ENCODE measurements around the gene NDUFS6. TPM values are rescaled to one million over a fixed set of nuclear protein-coding genes. Genes with fewer than 3 reads are reported as not detected.

NDUFS6 gene
- total and polyA plus RNA-seq, 2 of the 8 experiments (the other 6 are each of a cell fraction or from before 2014, with no cell fraction given): 72.7 to 191 TPM

GRCh38 chr5:1757511-1757910 is 43.7 kb upstream of the NDUFS6 start:
- Histone ChIP-seq H2BK15ac (ENCODE audit: low read length) (no peak overlapping the region), H3K36me3 (ENCODE audit: control insufficient read depth in 2 of 4, insufficient read depth in 4 of 4, low read length in 3 of 4) (no peaks in the 10 kb centered on the region), H3K79me1 (ENCODE audit: low read depth, low read length) (no peaks in the 10 kb centered on the region), H3K4me2 (ENCODE audit: insufficient read depth in 1 of 2, low read depth in 2 of 2, low read length in 2 of 2) (no peak overlapping the region), H3K4me1 (replicated peaks in 1 of 4; ENCODE audit: control insufficient read depth in 3 of 4, insufficient read depth in 4 of 4, low read length in 3 of 4) (peaks cover 0 to 6% (median 0%) of the 10 kb centered on the region in 4 experiments; a peak in 2 of 7 replicates), H4K91ac (replicated peaks; ENCODE audit: insufficient read length, low read length) (no peak overlapping the region), H3K14ac (ENCODE audit: insufficient read length) (no peak overlapping the region), H3K9ac (replicated peaks in 1 of 4; ENCODE audit: extremely low read depth in 1 of 4, low read depth in 3 of 4, low read length in 3 of 4) (no peak overlapping the region), H2AFZ (ENCODE audit: low read length) (no peak overlapping the region), H4K20me1 (replicated peaks in 1 of 2; ENCODE audit: control insufficient read depth in 1 of 2, insufficient read depth in 2 of 2, low read length in 2 of 2) (no peaks in the 10 kb centered on the region), H3K23ac (ENCODE audit: insufficient read length) (no peak overlapping the region), H2BK20ac (ENCODE audit: low read length) (no peak overlapping the region), H3K56ac (replicated peaks; ENCODE audit: insufficient read length, low read depth, low read length) (no peak overlapping the region), H3K27ac (ENCODE audit: low read depth, low read length) (no peak overlapping the region), H2BK12ac (ENCODE audit: low read depth, low read length) (no peak overlapping the region), H4K5ac (ENCODE audit: insufficient read length, low read depth, low read length) (no peak overlapping the region), H3K9me3 (ENCODE audit: insufficient read depth in 2 of 2, low read depth in 1 of 2, low read length in 1 of 2) (peaks cover 0 to 3% of the 10 kb centered on the region in 2 experiments; a peak in 1 of 4 replicates), H3K4ac (replicated peaks; ENCODE audit: insufficient read length, low read depth, low read length) (no peak overlapping the region), H2BK120ac (replicated peaks; ENCODE audit: low read depth, low read length) (no peak overlapping the region), H3K4me3 (ENCODE audit: extremely low read depth in 1 of 4, insufficient read depth in 2 of 4, low read depth in 3 of 4, low read length in 4 of 4) (no peak overlapping the region), H3K27me3 (replicated peaks in 1 of 4; ENCODE audit: control insufficient read depth in 3 of 4, extremely low read depth in 1 of 4, insufficient read depth in 3 of 4, low read length in 3 of 4) (no peaks in the 10 kb centered on the region), H3K79me2 (ENCODE audit: control insufficient read depth in 1 of 2, insufficient read depth in 2 of 2, low read length in 2 of 2) (no peaks in the 10 kb centered on the region), H3K23me2 (ENCODE audit: low read depth, low read length) (no peaks in the 10 kb centered on the region), H2AK5ac (ENCODE audit: low read depth, low read length) (no peak overlapping the region), H4K8ac (ENCODE audit: extremely low read depth, insufficient read depth, low read length) (no peak overlapping the region), H3K18ac (ENCODE audit: extremely low read depth, low read length) (no peak overlapping the region), H2BK5ac (ENCODE audit: low read depth, low read length) (no peak overlapping the region)
- CTCF ChIA-PET (ENCODE audit: partially characterized antibody): interaction anchor here (0.9 to 10.6 kb wide), 5 partner anchors 14 to 248 kb away, joined by 3 to 74 read pairs (median 4); no protein-coding TSS in a partner anchor
- TF ChIP-seq ATF2 (IDR thresholded peaks at IDR 0.05; ENCODE audit: low read length) (no peak), NANOG (IDR thresholded peaks at IDR 0.05; ENCODE audit: insufficient read depth, low read depth, low read length, poor library complexity, severe bottlenecking) (no peak), SIX5 (IDR thresholded peaks at IDR 0.05; ENCODE audit: low read depth, low read length) (no peak), CTCF (IDR thresholded peaks at IDR 0.05; ENCODE audit: control extremely low read depth in 1 of 3, insufficient read depth in 1 of 3, low read depth in 1 of 3, low read length in 3 of 3) (no peak), SP4 (IDR thresholded peaks at IDR 0.05; ENCODE audit: low read length) (no peak)
- TF ChIP-seq, protein P1, sequence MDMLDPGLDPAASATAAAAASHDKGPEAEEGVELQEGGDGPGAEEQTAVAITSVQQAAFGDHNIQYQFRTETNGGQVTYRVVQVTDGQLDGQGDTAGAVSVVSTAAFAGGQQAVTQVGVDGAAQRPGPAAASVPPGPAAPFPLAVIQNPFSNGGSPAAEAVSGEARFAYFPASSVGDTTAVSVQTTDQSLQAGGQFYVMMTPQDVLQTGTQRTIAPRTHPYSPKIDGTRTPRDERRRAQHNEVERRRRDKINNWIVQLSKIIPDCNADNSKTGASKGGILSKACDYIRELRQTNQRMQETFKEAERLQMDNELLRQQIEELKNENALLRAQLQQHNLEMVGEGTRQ (IDR thresholded peaks at IDR 0.05; ENCODE audit: low read length): no peak
- peak in 1 of 2 experiments; percentile 37 for DNase-seq (ENCODE audit: low read depth in 1 of 2, low spot score in 2 of 2)
- 86% methylated on average over 10 of the region's 10 CpGs; no CpG with 5 or more reads in 1 of the 2 experiments for WGBS, 2 experiments (ENCODE audit: extremely low coverage in 1 of 2, insufficient coverage in 1 of 2, insufficient read length in 1 of 2, insufficient replicate concordance in 2 of 2, low coverage in 1 of 2, low lambda C conversion rate in 2 of 2, missing lambda C conversion rate in 1 of 2)
- FAIRE-seq: no peak
- POLR2A ChIA-PET (ENCODE audit: partially characterized antibody): no interaction called here
